K562 (cell line): ENCODE measurements around the gene NACAD. TPM values are rescaled to one million over a fixed set of nuclear protein-coding genes. Genes with fewer than 3 reads are reported as not detected.

Experiments
- ATAC-seq: fragments of 200-7000 bp; cut with Tn5 transposase; 3 replicates; pipeline ENCODE4 v1.9.1; 2020; ENCODE audit warnings: moderate library complexity
- BruUV-seq: library from RNA; stranded (reverse); fragments of 400-500 nt; replicated peaks from 2 replicates; lab custom pipeline; 2021; lab: Mats Ljungman, UMichigan
- CTCF ChIA-PET: fragments of 300-600 bp; formaldehyde crosslinking; extraction: SDS; loops from one replicate; lab custom pipeline; 2021; ENCODE audit warnings: low intra/inter-chr PET ratio; lab: Yijun Ruan, JAX
- POLR2A ChIA-PET: fragments of 300-600, 350-650 bp; sonication (Branson Sonifier 250); formaldehyde crosslinking; extraction: SDS; loops from one replicate; lab custom pipeline; 2021; ENCODE audit warnings: antibody characterized with exemption, inconsistent platforms; lab: Yijun Ruan, JAX
- DNase-seq, 4 experiments: peaks; one replicate each; pipeline versions ENCODE4 v3.0.0 to v3.0.0-alpha.2; 2011 to 2018; ENCODE audit warnings: low spot score in 3 of 4, mixed read lengths in 3 of 4; ENCODE audit errors: extremely low read depth in 1 of 4
- FAIRE-seq: peaks from 2 replicates; lab custom pipeline; 2011; peaks lifted over from hg19 to GRCh38; lab: Jason Lieb, UNC
- H2AFZ ChIP-seq: 2 replicates; pipeline ENCODE4 v1.6.0; 2011; ENCODE audit warnings: low read depth, low read length, control low read depth, inconsistent platforms
- H3K27ac ChIP-seq: fragments of 200-600 bp; 3 replicates; pipeline ENCODE4 v1.8.0; 2011; ENCODE audit warnings: low read depth, mild to moderate bottlenecking, control low read depth, inconsistent platforms, low read length, moderate library complexity, mixed read lengths; ENCODE audit errors: extremely low read depth
- H3K27me3 ChIP-seq, 2 experiments: fragments of 300-600 bp in 1 of 2; 2 replicates in 1 of 2; 3 replicates in 1 of 2; pipeline versions ENCODE4 v1.6.0 to v1.8.0; 2011; ENCODE audit warnings: inconsistent platforms in 2 of 2, low read length in 2 of 2, mild to moderate bottlenecking in 1 of 2, mixed read lengths in 1 of 2, moderate library complexity in 1 of 2; ENCODE audit not compliant: control insufficient read depth in 2 of 2, insufficient read depth in 2 of 2
- H3K36me3 ChIP-seq: fragments of 300-600 bp; 3 replicates; pipeline ENCODE4 v1.8.0; 2011; ENCODE audit warnings: mild to moderate bottlenecking, low read length, inconsistent platforms; ENCODE audit not compliant: control insufficient read depth, insufficient read depth
- H3K4me1 ChIP-seq, 2 experiments: fragments of 200-600 bp in 1 of 2; replicated peaks in 1 of 2; 2 replicates in 1 of 2; 3 replicates in 1 of 2; pipeline versions ENCODE4 v1.5.1 to v1.8.0; 2011; ENCODE audit warnings: inconsistent platforms in 2 of 2, low read length in 2 of 2, mild to moderate bottlenecking in 1 of 2, mixed read lengths in 1 of 2, moderate library complexity in 1 of 2; ENCODE audit not compliant: control insufficient read depth in 2 of 2, insufficient read depth in 2 of 2
- H3K4me2 ChIP-seq: 2 replicates; pipeline ENCODE4 v1.6.1; 2011; ENCODE audit warnings: low read length, control low read depth, inconsistent platforms, mixed read lengths; ENCODE audit not compliant: insufficient read depth
- H3K4me3 ChIP-seq: fragments of 200-600 bp; sonication (generic), shearing (Covaris generic); 2 replicates; pipeline ENCODE4 v1.5.1; 2016; ENCODE audit warnings: control low read depth, inconsistent platforms
- H3K79me2 ChIP-seq: fragments of 200-600 bp; 3 replicates; pipeline ENCODE4 v1.8.0; 2011; ENCODE audit warnings: low read length, inconsistent platforms; ENCODE audit not compliant: control insufficient read depth, insufficient read depth
- H3K9ac ChIP-seq, 2 experiments: 2 replicates each; pipeline versions ENCODE4 v1.6.0 to v1.6.1; 2011; ENCODE audit warnings: low read depth in 2 of 2, low read length in 2 of 2, control low read depth in 1 of 2, inconsistent platforms in 1 of 2, mild to moderate bottlenecking in 1 of 2, mixed read lengths in 1 of 2; ENCODE audit not compliant: insufficient read depth in 1 of 2
- H3K9me1 ChIP-seq: one replicate; pipeline ENCODE4 v1.6.0; 2011; ENCODE audit warnings: inconsistent platforms, mild to moderate bottlenecking, low read length, moderate library complexity; ENCODE audit not compliant: control insufficient read depth, insufficient read depth
- H3K9me3 ChIP-seq: replicated peaks from 2 replicates; pipeline ENCODE4 v1.5.1; 2011; ENCODE audit warnings: low read depth, low read length, inconsistent platforms; ENCODE audit not compliant: control insufficient read depth, insufficient read depth
- H4K20me1 ChIP-seq: replicated peaks from 2 replicates; pipeline ENCODE4 v1.6.1; 2011; ENCODE audit warnings: low read length, inconsistent platforms, mixed read lengths; ENCODE audit not compliant: control insufficient read depth, insufficient read depth
- BRD4 ChIP-seq: fragments of 200-600 bp; sonication (generic); IDR thresholded peaks from 2 replicates; pipeline ENCODE4 v1.6.1; 2017; ENCODE audit warnings: inconsistent platforms
- CEBPB ChIP-seq: fragments of 450-650 bp; IDR thresholded peaks from 2 replicates; pipeline ENCODE4 v1.6.1; 2016; ENCODE audit warnings: missing genetic modification characterization, missing compliant biosample characterization
- CEBPG ChIP-seq, 3 experiments: fragments of 200-800 bp in 1 of 3; sonication (Bioruptor generic) in 1 of 3; sonication (generic) in 1 of 3; formaldehyde crosslinking in 1 of 3; IDR thresholded peaks in 2 of 3; conservative IDR thresholded peaks in 1 of 3; 2 replicates each; pipeline versions ENCODE4 v1.6.1 to v1.8.0; 2016 to 2022; ENCODE audit warnings: missing compliant biosample characterization in 2 of 3, missing genetic modification characterization in 2 of 3, mild to moderate bottlenecking in 1 of 3, missing genetic modification reagents in 1 of 3
- ELF4 ChIP-seq: fragments of 450-650 bp; formaldehyde crosslinking; IDR thresholded peaks from 2 replicates; pipeline ENCODE4 v1.4.0; 2022; ENCODE audit warnings: missing genetic modification characterization
- MCM3 ChIP-seq: fragments of 450-650 bp; IDR thresholded peaks from 2 replicates; pipeline ENCODE4 v1.6.1; 2016
- MIER1 ChIP-seq: fragments of 450-650 bp; IDR thresholded peaks from 2 replicates; pipeline ENCODE4 v1.6.1; 2016; ENCODE audit warnings: antibody characterized with exemption, mild to moderate bottlenecking, low read depth
- PRMT5 ChIP-seq: sonication (generic); formaldehyde crosslinking; IDR thresholded peaks from 2 replicates; pipeline ENCODE4 v1.5.0; 2020; ENCODE audit warnings: missing genetic modification reagents
- RFX5 ChIP-seq: IDR thresholded peaks from 2 replicates; pipeline ENCODE4 v1.6.1; 2011; ENCODE audit warnings: low read depth, mild to moderate bottlenecking, improper control_type of control experiment, low read length
- SP2 ChIP-seq: IDR thresholded peaks from 2 replicates; pipeline ENCODE4 v1.6.1; 2011; ENCODE audit warnings: mild to moderate bottlenecking, low read depth, low read length, moderate library complexity; ENCODE audit not compliant: poor library complexity, severe bottlenecking; ENCODE audit errors: extremely low read depth
- TEAD2 ChIP-seq: fragments of 450-650 bp; IDR thresholded peaks from 2 replicates; pipeline ENCODE4 v1.6.1; 2016; ENCODE audit warnings: missing genetic modification characterization, control low read depth, missing compliant biosample characterization
- ZEB2 ChIP-seq: fragments of 450-650 bp; IDR thresholded peaks from 2 replicates; pipeline ENCODE4 v1.6.1; 2016
- ZNF184 ChIP-seq: sonication (generic); formaldehyde crosslinking; IDR thresholded peaks from 2 replicates; pipeline ENCODE4 v1.5.0; 2020; ENCODE audit warnings: missing genetic modification reagents
- ZNF444 ChIP-seq: fragments of 250-450 bp; sonication (Bioruptor Pico); IDR thresholded peaks from 2 replicates; pipeline ENCODE4 v1.4.0; 2020; ENCODE audit warnings: mild to moderate bottlenecking, moderate library complexity
- ZNF780A ChIP-seq: fragments of 250-450 bp; sonication (Bioruptor Pico); IDR thresholded peaks from 2 replicates; pipeline ENCODE4 v1.5.0; 2021; ENCODE audit warnings: mild to moderate bottlenecking
- ZSCAN32 ChIP-seq: fragments of 450-650 bp; formaldehyde crosslinking; IDR thresholded peaks from 2 replicates; pipeline ENCODE4 v1.4.0; 2020; ENCODE audit warnings: mild to moderate bottlenecking, moderate library complexity
- WGBS: fragments of 100-300 bp; shearing (Covaris generic); methylation state at CpG from one replicate; pipeline ENCODE4 v1.1.6; 2016; ENCODE audit warnings: low coverage, mixed read lengths; ENCODE audit not compliant: insufficient coverage; ENCODE audit errors: missing lambda C conversion rate; 5-methylcytosine and 5-hydroxymethylcytosine counted together
- in situ Hi-C: fragments of 300-500 bp; cut with MboI; formaldehyde crosslinking; loops from 4 replicates; pipeline ENCODE4 v1.15.0; 2018; ENCODE audit warnings: inconsistent platforms, mixed read lengths
- intact Hi-C: fragments of 100-400 bp; cut with micrococcal nuclease; formaldehyde crosslinking; loops from 2 replicates; pipeline ENCODE4 v1.14.2; 2022
- polyA plus RNA-seq, 8 experiments: library from polyadenylated mRNA; depleted of rRNA in 4 of 8; stranded (reverse) in 5 of 8; unstranded in 3 of 8; fragments of >200 nt; fragmentation: Nextera tagmentation in 2 of 8; fragmentation: Illumina TruSeq in 1 of 8; extraction: Ambion mirVana in 2 of 8; extraction: Trizol in 1 of 8; gene quantifications; 2 replicates each; pipeline versions ENCODE4 v1.2.1 to v1.2.3, GENCODE V29; 2011 to 2014; ENCODE audit warnings: inconsistent platforms in 1 of 8, missing spikeins in 1 of 8
- total RNA-seq, 7 experiments: library from RNA; depleted of rRNA in 6 of 7; stranded (reverse); fragments of >200 nt in 6 of 7; fragmentation: Illumina TruSeq in 2 of 7; extraction: Trizol in 2 of 7; gene quantifications; 2 replicates each; pipeline versions ENCODE4 v1.2.1 to v1.2.3, GENCODE V29; 2011 to 2021; ENCODE audit warnings: low replicate concordance in 1 of 7
- TF ChIP-seq, protein P1 (sequence below): sonication (generic); formaldehyde crosslinking; IDR thresholded peaks from 2 replicates; pipeline ENCODE4 v1.8.0; 2022; ENCODE audit warnings: mild to moderate bottlenecking, missing genetic modification reagents
- TF ChIP-seq, protein P2 (sequence below): conservative IDR thresholded peaks from 2 replicates; pipeline ENCODE4 v1.6.1; 2011; ENCODE audit warnings: low read depth, mild to moderate bottlenecking, low read length; ENCODE audit not compliant: control insufficient read depth
- TF ChIP-seq, protein P3 (sequence below): fragments of 250-450 bp; sonication (Bioruptor Pico); IDR thresholded peaks from 2 replicates; pipeline ENCODE4 v1.4.0; 2020; ENCODE audit warnings: mild to moderate bottlenecking, moderate library complexity

NACAD gene
- total and polyA plus RNA-seq, 9 of the 15 experiments (the other 6 are each of a cell fraction or from before 2014, with no cell fraction given), result under 0.01 to 0.03 (median 0.02) TPM; not detected in 5

DNA sequence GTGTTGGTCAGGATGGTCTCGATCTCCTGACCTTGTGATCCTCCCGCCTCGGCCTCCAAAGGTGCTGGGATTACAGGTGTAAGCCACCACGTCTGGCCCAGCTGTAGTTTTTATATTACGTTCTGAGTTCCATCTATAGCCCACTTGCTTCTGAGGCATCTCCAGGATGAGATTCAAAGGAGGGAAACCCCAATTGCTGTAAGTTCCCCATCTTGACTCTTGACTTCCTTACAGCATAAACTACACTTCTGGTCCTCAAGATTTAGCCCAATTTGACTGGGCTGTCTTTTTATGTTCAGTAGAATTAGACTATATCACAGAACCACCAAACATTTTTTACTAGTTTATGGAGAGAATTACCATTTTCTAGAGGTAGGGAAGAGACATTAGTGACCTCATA, 44.4 kb downstream of the NACAD start:
- Histone ChIP-seq H4K20me1 (no peaks in the 10 kb centered on the region), H3K27ac (no peak overlapping the region), H3K27me3 (no peaks in the 10 kb centered on the region), H3K9ac (no peak overlapping the region), H3K36me3 (peaks cover 61% of the 10 kb centered on the region), H3K9me1 (no peaks in the 10 kb centered on the region), H3K9me3 (no peaks in the 10 kb centered on the region), H3K4me1 (no peaks in the 10 kb centered on the region), H3K4me3 (no peak overlapping the region), H3K79me2 (no peaks in the 10 kb centered on the region), H2AFZ (no peak overlapping the region), H3K4me2 (no peak overlapping the region)
- ATAC-seq (no peak), DNase-seq (no peak), FAIRE-seq (no peak)
- TF ChIP-seq RFX5 (no peak), ZSCAN32 (CRISPR knock-in tag) (no peak), BRD4 (no peak), ELF4 (CRISPR knock-in tag) (no peak), ZEB2 (no peak), CEBPB (no peak), PRMT5 (CRISPR knock-in tag) (no peak), MCM3 (no peak), ZNF184 (no peak), TEAD2 (tag) (no peak), CEBPG (CRISPR knock-in tag; IDR thresholded peaks at IDR 0.05) (no peak), CEBPG (tag; conservative IDR thresholded peaks at IDR 0.05 in 1 of 2, IDR thresholded peaks at IDR 0.05 in 1 of 2) (no peak), ZNF780A (CRISPR knock-in tag) (no peak), SP2 (no peak), ZNF444 (CRISPR knock-in tag) (no peak), MIER1 (no peak)
- TF ChIP-seq, protein P1, sequence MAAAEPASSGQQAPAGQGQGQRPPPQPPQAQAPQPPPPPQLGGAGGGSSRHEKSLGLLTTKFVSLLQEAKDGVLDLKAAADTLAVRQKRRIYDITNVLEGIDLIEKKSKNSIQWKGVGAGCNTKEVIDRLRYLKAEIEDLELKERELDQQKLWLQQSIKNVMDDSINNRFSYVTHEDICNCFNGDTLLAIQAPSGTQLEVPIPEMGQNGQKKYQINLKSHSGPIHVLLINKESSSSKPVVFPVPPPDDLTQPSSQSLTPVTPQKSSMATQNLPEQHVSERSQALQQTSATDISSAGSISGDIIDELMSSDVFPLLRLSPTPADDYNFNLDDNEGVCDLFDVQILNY (CRISPR knock-in tag), result no peak
- TF ChIP-seq, protein P2, sequence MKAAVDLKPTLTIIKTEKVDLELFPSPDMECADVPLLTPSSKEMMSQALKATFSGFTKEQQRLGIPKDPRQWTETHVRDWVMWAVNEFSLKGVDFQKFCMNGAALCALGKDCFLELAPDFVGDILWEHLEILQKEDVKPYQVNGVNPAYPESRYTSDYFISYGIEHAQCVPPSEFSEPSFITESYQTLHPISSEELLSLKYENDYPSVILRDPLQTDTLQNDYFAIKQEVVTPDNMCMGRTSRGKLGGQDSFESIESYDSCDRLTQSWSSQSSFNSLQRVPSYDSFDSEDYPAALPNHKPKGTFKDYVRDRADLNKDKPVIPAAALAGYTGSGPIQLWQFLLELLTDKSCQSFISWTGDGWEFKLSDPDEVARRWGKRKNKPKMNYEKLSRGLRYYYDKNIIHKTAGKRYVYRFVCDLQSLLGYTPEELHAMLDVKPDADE, result no peak
- TF ChIP-seq, protein P3, sequence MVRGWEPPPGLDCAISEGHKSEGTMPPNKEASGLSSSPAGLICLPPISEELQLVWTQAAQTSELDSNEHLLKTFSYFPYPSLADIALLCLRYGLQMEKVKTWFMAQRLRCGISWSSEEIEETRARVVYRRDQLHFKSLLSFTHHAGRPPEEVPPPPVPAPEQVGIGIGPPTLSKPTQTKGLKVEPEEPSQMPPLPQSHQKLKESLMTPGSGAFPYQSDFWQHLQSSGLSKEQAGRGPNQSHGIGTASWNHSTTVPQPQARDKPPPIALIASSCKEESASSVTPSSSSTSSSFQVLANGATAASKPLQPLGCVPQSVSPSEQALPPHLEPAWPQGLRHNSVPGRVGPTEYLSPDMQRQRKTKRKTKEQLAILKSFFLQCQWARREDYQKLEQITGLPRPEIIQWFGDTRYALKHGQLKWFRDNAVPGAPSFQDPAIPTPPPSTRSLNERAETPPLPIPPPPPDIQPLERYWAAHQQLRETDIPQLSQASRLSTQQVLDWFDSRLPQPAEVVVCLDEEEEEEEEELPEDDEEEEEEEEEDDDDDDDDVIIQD (CRISPR knock-in tag), result no peak
- no TSS peak for BruUV-seq
- intact Hi-C loops (no loop called here), in situ Hi-C loops (no loop called here)
- WGBS, result 69% methylated on average over 5 of the region's 5 CpGs
- POLR2A ChIA-PET, result no interaction called here
- CTCF ChIA-PET, result no interaction called here
